SK-N-SH treated with all-trans-retinoic acid at 6 μM for 48 hours (cell line): Measurements from ENCODE around the gene CYTH3.
A peak's percentile ranks its signal among the peaks of the same experiment; 100 is the strongest.

Experiments
- ARNTL ChIP-seq: fragments of 450-650 bp; formaldehyde crosslinking; IDR thresholded peaks from 2 replicates; pipeline ENCODE4 v1.5.0; 2020; ENCODE audit warnings: low read depth, mild to moderate bottlenecking, moderate library complexity, borderline replicate concordance
- RARB ChIP-seq: fragments of 250-450 bp; sonication (Bioruptor Pico); IDR thresholded peaks from 2 replicates; pipeline ENCODE4 v1.8.0; 2021; ENCODE audit warnings: mild to moderate bottlenecking, moderate library complexity
- TOX ChIP-seq: fragments of 250-450 bp; sonication (Bioruptor Pico); IDR thresholded peaks from 2 replicates; pipeline ENCODE4 v1.8.0; 2021; ENCODE audit warnings: mild to moderate bottlenecking, moderate library complexity, borderline replicate concordance
- ZFP30 ChIP-seq: fragments of 450-650 bp; formaldehyde crosslinking; IDR thresholded peaks from 2 replicates; pipeline ENCODE4 v1.5.0; 2022; ENCODE audit warnings: mild to moderate bottlenecking, moderate library complexity
- TF ChIP-seq, protein P1 (sequence below): fragments of 250-450 bp; sonication (Bioruptor Pico); IDR thresholded peaks from 2 replicates; pipeline ENCODE4 v1.5.1; 2020; ENCODE audit warnings: low read depth, mild to moderate bottlenecking, moderate library complexity

DNA sequence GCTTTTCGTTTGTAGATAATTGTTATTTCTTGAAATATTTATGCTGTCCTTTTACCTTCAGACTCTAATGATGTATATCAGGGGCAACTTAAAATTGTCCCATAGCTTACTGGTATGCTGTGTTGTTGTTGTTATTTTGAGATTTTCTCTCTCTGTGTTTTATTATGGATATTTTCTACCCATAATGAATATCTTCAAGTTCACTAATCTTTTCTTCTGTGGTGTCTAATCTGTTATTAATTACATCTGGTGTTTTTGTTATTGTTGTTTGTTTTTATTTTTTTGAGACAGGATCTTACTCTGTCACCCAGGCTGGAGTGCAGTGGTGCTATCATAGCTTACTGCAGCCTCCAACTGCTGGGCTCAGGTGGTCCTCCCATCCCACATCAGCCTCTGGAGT lies 139.2 kb downstream of the CYTH3 start:
- no peak for TF ChIP-seq ARNTL (CRISPR knock-in tag)
- TF ChIP-seq, protein P1, sequence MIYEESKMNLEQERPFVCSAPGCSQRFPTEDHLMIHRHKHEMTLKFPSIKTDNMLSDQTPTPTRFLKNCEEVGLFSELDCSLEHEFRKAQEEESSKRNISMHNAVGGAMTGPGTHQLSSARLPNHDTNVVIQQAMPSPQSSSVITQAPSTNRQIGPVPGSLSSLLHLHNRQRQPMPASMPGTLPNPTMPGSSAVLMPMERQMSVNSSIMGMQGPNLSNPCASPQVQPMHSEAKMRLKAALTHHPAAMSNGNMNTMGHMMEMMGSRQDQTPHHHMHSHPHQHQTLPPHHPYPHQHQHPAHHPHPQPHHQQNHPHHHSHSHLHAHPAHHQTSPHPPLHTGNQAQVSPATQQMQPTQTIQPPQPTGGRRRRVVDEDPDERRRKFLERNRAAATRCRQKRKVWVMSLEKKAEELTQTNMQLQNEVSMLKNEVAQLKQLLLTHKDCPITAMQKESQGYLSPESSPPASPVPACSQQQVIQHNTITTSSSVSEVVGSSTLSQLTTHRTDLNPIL (CRISPR knock-in tag): no peak
- no peak for TF ChIP-seq TOX (CRISPR knock-in tag)
- no peak for TF ChIP-seq RARB (CRISPR knock-in tag)
- peak; percentile 92 for TF ChIP-seq ZFP30 (CRISPR knock-in tag)
